HG03097 (cell line): ENCODE measurements around the gene HSP90AA1.
"Not testable (repeated sequence)": the region's sequence is repeated elsewhere in the genome, so short reads cannot be mapped to it uniquely, and the experiment has no call there.

Source experiments
- ATAC-seq: cut with Tn5 transposase; IDR thresholded peaks from one replicate; pipeline ENCODE4 v1.9.1; 2021; ENCODE audit not compliant: unreplicated experiment, low FRiP score

The HSP90AA1 gene

GRCh38 chr14:102086972-102087761, at the start of gene HSP90AA1:
HSP90AA1 (minus strand) TSS chr14:102087044; CDS start chr14:102086378, 666 bp downstream.
- ATAC-seq = peak; percentile 79

- ATAC-seq = not testable (repeated sequence)
These were observed 48.6 kb upstream of the HSP90AA1 start for GRCh38 chr14:102135456-102135855.

GRCh38 chr14:102134719-102135118, 47.9 kb upstream of the HSP90AA1 start:
- not testable (repeated sequence) for ATAC-seq

DNA sequence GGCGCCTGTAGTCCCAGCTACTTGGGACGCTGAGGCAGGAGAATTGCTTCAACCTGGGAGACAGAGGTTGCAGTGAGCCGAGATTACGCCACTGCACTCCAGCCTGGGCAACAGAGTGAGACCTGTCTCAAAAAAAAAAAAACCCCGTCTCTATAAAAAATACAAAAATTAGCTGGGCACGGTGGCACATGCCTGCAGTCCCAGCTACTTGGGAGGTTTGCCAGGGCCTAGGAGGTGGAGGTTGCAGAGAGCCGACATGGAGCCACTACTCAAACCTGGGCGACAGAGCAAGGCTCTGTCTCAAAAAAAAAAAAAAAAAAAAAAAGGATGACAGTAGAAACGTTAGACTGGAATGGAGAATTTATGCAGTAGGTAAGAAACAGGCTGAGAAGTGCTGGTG, 47.2 kb upstream of the HSP90AA1 start:
- not testable (repeated sequence) for ATAC-seq

- no peak for ATAC-seq
These were observed 44.9 kb upstream of the HSP90AA1 start for GRCh38 chr14:102131741-102132140.

- no peak for ATAC-seq
These were observed 40.1 kb upstream of the HSP90AA1 start for GRCh38 chr14:102126807-102127455.

DNA sequence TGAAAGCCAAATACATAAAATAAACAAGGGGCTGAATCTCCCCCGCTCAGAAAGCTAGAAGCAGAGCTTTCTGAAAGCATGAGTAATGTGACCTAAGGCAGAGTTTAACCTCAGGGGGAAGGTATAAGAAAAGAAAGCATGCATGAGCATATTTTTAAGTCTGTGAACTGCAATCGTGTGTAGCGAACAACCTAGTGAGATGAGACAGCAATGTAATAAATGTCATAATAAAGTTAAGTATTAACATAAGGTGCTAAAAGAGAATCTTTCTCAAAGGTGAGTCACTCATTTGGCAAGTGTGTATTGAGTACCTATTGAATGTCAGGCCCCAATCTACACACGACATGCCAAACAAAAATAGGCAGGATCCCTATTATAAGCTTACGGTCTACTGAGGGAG, 38.7 kb upstream of the HSP90AA1 start:
- ATAC-seq = no peak

- no peak for ATAC-seq
These were observed 37.6 kb upstream of the HSP90AA1 start for GRCh38 chr14:102124419-102124818.

DNA sequence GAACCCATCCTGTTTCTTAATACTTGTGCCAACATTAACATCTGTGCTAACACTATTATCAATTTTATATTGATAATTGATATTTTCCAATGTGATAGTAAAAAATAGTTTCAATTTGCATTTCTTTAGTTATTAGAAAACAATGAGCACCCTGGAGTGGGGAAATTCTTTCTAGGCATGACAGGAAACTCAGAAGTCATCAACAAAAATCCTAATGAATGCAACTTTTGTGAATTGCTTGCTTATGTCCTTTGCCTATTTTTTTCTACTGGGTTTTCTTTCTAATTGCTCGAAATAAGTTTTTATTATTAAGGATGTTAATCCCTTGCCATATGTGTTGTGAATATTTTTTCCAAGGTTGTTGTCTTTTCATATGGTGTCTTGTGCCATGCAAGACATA, 34.7 kb upstream of the HSP90AA1 start:
- no peak for ATAC-seq

GRCh38 chr14:102120888-102121287, 34.0 kb upstream of the HSP90AA1 start:
- no peak for ATAC-seq

DNA sequence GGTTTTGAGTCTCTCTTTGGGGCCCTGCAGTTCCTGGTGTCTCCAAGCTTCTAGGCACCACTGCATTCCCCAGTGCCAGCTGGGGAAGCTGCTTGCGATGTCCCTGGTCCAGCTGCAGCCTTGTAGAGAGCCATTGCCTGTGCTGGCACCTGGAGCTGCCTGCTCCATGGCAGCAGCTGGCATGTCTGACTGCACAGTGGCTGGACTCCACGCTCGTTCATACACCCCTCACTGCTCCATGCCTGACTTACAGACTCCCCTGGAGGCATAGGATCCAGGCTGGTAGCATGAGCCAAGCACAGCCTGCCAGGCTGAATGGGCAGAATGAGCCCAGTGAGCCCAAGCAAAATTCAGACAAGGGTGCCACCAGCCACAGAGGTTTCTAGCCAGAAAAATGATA, 31.0 kb upstream of the HSP90AA1 start:
- ATAC-seq = no peak

- no peak for ATAC-seq
These were observed 29.7 kb upstream of the HSP90AA1 start for GRCh38 chr14:102116361-102117180.

DNA sequence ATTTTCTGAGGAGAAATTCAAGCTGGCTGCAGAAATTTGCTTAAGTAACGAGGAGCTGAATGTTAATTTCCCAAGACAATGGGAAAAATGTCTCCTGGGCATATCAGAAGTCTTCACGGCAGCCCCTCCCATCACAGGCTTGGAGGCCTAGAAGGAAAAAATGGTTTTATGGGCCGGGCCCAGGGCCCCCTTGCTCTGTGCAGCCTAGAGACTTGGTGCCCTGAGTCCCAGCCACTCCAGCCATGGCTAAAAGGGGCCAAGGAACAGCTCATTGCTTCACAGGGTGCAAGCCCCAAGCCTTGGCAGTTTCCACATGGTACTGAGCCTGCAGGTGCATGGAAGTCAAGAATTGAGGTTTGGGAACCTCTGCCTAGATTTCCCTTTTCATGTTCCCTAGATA, 24.3 kb upstream of the HSP90AA1 start:
- ATAC-seq = no peak

GRCh38 chr14:102109332-102109731, 22.5 kb upstream of the HSP90AA1 start:
- ATAC-seq = not testable (repeated sequence)

DNA sequence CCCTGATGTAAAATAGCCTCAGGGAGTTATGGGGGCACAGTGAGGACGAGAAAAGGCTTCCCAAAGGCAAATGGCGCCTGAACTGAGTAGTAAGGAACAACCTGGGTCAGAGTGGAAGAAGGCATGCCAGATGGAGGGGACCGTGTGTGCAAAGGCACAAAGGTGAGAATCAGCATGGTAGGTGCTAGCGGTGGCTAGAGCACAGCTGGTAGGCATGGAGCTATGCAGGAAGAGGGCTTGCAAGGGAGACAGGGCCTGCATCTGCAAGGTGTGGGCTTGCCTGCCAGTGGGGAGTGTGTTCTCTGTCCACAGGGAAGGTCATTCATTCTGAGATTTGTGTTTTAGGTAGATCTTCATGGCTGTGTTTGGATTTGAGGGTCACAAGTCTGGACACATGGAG, 18.5 kb upstream of the HSP90AA1 start:
- ATAC-seq = no peak

GRCh38 chr14:102103062-102103695, 16.3 kb upstream of the HSP90AA1 start:
- no peak for ATAC-seq

- ATAC-seq = no peak
These were observed 10.7 kb upstream of the HSP90AA1 start for GRCh38 chr14:102097441-102098135.

GRCh38 chr14:102096569-102097188, 9.8 kb upstream of the HSP90AA1 start:
- ATAC-seq = no peak

DNA sequence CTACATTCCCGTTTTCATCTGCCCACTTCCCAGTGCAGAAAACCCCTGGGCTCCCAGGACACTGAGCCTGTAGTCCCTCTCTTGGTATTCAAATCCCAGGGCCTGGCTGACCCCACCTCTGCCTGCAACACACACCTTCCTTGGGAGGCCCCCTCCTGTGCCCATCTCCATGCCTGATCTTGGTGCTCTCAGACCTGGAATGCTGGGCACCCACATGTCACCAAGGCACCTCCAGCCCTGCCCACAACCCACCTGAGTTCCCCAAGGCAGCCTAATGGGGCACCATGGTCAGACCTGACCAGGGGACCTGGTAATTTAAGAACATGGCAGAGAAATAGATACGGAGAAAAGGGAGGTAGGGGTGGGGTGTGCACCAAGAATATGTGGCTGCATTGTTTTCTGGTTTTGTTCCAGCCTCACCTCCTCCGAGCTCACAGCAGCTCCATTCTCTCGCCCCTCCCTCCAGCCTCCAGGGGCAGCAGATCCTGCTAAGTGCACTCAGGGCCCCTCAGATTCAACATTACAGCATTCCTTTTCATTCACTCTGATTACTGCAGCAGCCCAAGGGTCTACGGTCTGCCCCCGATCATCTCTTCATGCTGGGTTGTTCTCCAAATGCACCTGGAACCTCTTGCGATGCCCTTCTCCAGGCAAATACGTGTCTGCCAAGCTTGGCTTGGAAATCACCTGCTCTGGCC, 9.2 kb upstream of the HSP90AA1 start:
- no peak for ATAC-seq
